Ishikawa (cell line): ENCODE data around the gene ZBTB38.

Experiments used
- CEBPB ChIP-seq: IDR thresholded peaks from 2 replicates; pipeline ENCODE4 v1.6.1; 2012
- CREB1 ChIP-seq: IDR thresholded peaks from 2 replicates; pipeline ENCODE4 v1.6.1; 2012; ENCODE audit warnings: low read depth
- EGR1 ChIP-seq: IDR thresholded peaks from 2 replicates; pipeline ENCODE4 v1.6.1; 2012
- EP300 ChIP-seq: IDR thresholded peaks from 2 replicates; pipeline ENCODE4 v1.6.1; 2012; ENCODE audit warnings: borderline replicate concordance
- FOXM1 ChIP-seq: IDR thresholded peaks from 2 replicates; pipeline ENCODE4 v1.6.1; 2012; ENCODE audit warnings: low read depth, borderline replicate concordance
- MAX ChIP-seq: IDR thresholded peaks from 2 replicates; pipeline ENCODE4 v1.6.1; 2012
- NFIC ChIP-seq: IDR thresholded peaks from 2 replicates; pipeline ENCODE4 v1.6.1; 2012
- RAD21 ChIP-seq: IDR thresholded peaks from 2 replicates; pipeline ENCODE4 v1.6.1; 2012; ENCODE audit warnings: low read depth
- REST ChIP-seq: IDR thresholded peaks from 2 replicates; pipeline ENCODE4 v1.6.1; 2012; ENCODE audit warnings: low read depth, mild to moderate bottlenecking
- TAF1 ChIP-seq: IDR thresholded peaks from 2 replicates; pipeline ENCODE4 v1.6.1; 2012; ENCODE audit warnings: low read depth, mild to moderate bottlenecking
- TCF12 ChIP-seq: IDR thresholded peaks from 2 replicates; pipeline ENCODE4 v1.6.1; 2012; ENCODE audit warnings: low read depth
- TEAD4 ChIP-seq: IDR thresholded peaks from 2 replicates; pipeline ENCODE4 v1.6.1; 2012
- USF1 ChIP-seq: IDR thresholded peaks from 2 replicates; pipeline ENCODE4 v1.6.1; 2012
- YY1 ChIP-seq: IDR thresholded peaks from 2 replicates; pipeline ENCODE4 v1.6.1; 2012; ENCODE audit warnings: low read depth
- ZBTB7A ChIP-seq: IDR thresholded peaks from 2 replicates; pipeline ENCODE4 v1.6.1; 2012; ENCODE audit warnings: low read depth

ZBTB38 gene

GRCh38 chr3:141372656-141373055, 4.4 kb downstream of the ZBTB38 start:
- TF ChIP-seq CEBPB, result no peak
- TF ChIP-seq USF1, result no peak
- TF ChIP-seq EGR1, result no peak
- no peak for TF ChIP-seq CREB1
- no peak for TF ChIP-seq TCF12
- no peak for TF ChIP-seq NFIC
- no peak for TF ChIP-seq YY1
- TF ChIP-seq REST, result no peak
- no peak for TF ChIP-seq EP300
- no peak for TF ChIP-seq MAX
- no peak for TF ChIP-seq TEAD4
- no peak for TF ChIP-seq TAF1
- TF ChIP-seq FOXM1, result no peak
- no peak for TF ChIP-seq ZBTB7A
- no peak for TF ChIP-seq RAD21

GRCh38 chr3:141373232-141373631, 4.9 kb downstream of the ZBTB38 start:
- TF ChIP-seq TEAD4 (no peak), TAF1 (no peak), EP300 (no peak), ZBTB7A (no peak), CEBPB (no peak), YY1 (no peak), REST (no peak), RAD21 (no peak), CREB1 (no peak), MAX (no peak), TCF12 (no peak)

- no peak for TF ChIP-seq TCF12
- TF ChIP-seq CREB1, result no peak
These were observed 5.6 kb downstream of the ZBTB38 start for GRCh38 chr3:141373768-141374526.

GRCh38 chr3:141375381-141376301, 7.3 kb downstream of the ZBTB38 start:
- no peak for TF ChIP-seq YY1
- TF ChIP-seq EGR1, result no peak
- no peak for TF ChIP-seq EP300
- no peak for TF ChIP-seq TCF12

- no peak for TF ChIP-seq TAF1
- TF ChIP-seq YY1, result no peak
- no peak for TF ChIP-seq CEBPB
- no peak for TF ChIP-seq EGR1
- TF ChIP-seq CREB1, result no peak
- no peak for TF ChIP-seq REST
- TF ChIP-seq MAX, result no peak
- TF ChIP-seq NFIC, result no peak
- TF ChIP-seq USF1, result no peak
- no peak for TF ChIP-seq TCF12
These were observed 9.1 kb downstream of the ZBTB38 start for GRCh38 chr3:141377377-141377776.
